Measurements from ENCODE around the gene ADGRB3.
"Not testable (repeated sequence)": the region's sequence is repeated elsewhere in the genome, so short reads cannot be mapped to it uniquely, and the experiment has no call there.

DNA sequence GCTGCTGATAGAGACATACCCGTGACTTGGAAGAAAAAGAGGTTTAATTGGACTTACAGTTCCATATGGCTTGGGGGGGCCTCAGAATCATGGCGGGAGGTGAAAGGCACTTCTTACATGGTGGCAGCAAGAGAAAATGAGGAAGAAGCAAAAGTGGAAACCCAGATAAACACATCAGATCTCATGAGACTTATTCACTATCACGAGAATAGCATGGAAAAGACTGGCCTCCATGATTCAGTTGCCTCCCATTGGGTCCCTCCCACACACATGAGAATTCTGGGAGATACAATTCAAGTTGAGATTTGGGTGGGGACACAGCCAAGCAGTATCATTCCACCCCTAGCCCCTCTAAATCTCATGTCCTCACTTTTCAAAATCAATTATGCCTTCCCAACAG is 112.8 kb downstream of the ADGRB3 start:
- TF ChIP-seq, protein P1, sequence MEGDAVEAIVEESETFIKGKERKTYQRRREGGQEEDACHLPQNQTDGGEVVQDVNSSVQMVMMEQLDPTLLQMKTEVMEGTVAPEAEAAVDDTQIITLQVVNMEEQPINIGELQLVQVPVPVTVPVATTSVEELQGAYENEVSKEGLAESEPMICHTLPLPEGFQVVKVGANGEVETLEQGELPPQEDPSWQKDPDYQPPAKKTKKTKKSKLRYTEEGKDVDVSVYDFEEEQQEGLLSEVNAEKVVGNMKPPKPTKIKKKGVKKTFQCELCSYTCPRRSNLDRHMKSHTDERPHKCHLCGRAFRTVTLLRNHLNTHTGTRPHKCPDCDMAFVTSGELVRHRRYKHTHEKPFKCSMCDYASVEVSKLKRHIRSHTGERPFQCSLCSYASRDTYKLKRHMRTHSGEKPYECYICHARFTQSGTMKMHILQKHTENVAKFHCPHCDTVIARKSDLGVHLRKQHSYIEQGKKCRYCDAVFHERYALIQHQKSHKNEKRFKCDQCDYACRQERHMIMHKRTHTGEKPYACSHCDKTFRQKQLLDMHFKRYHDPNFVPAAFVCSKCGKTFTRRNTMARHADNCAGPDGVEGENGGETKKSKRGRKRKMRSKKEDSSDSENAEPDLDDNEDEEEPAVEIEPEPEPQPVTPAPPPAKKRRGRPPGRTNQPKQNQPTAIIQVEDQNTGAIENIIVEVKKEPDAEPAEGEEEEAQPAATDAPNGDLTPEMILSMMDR (IDR thresholded peaks at IDR 0.05): not testable (repeated sequence)
- not testable (repeated sequence) for TF ChIP-seq EZH2 (IDR thresholded peaks at IDR 0.05; ENCODE audit: borderline replicate concordance, insufficient read depth, low read depth, low read length, poor library complexity, severe bottlenecking)
